ENCODE results near the gene CDK19. TPM values are rescaled to one million over a fixed set of nuclear protein-coding genes. Genes with fewer than 3 reads are reported as not detected.
"Not testable (repeated sequence)": the region's sequence is repeated elsewhere in the genome, so short reads cannot be mapped to it uniquely, and the experiment has no call there.

The CDK19 gene
- total RNA-seq, 1 experiment from 2014 or later: 18.1 TPM

- no peaks in the 10 kb centered on the region for H4K20me1 ChIP-seq (ENCODE audit: insufficient read depth, low read depth, low read length)
- H3K27ac ChIP-seq (ENCODE audit: low read length): no peak overlapping the region
- H3K9me2 ChIP-seq (replicated peaks; ENCODE audit: insufficient read depth, low read length): no peaks in the 10 kb centered on the region
- no peaks in the 10 kb centered on the region for H3K36me3 ChIP-seq (ENCODE audit: insufficient read depth, low read length)
- H3K9me3 ChIP-seq (ENCODE audit: low read length): no peaks in the 10 kb centered on the region
- no peak for DNase-seq
- no peak overlapping the region for H3K4me3 ChIP-seq (ENCODE audit: low read length)
- H3K27me3 ChIP-seq (ENCODE audit: low read length): no peaks in the 10 kb centered on the region
- H3K9ac ChIP-seq (ENCODE audit: low read length): no peak overlapping the region
- no peaks in the 10 kb centered on the region for H3K4me1 ChIP-seq (ENCODE audit: low read length)
- H2AFZ ChIP-seq (ENCODE audit: low read length): no peak overlapping the region
- H3K79me2 ChIP-seq (ENCODE audit: low read length): no peaks in the 10 kb centered on the region
- H3K4me2 ChIP-seq (ENCODE audit: low read depth, low read length, poor library complexity, severe bottlenecking): no peak overlapping the region
Measured at GRCh38 chr6:110728501-110728900, 86.8 kb downstream of the CDK19 start.

GRCh38 chr6:110723017-110723416, 92.3 kb downstream of the CDK19 start:
- Histone ChIP-seq H3K9me2 (replicated peaks; ENCODE audit: insufficient read depth, low read length) (no peaks in the 10 kb centered on the region), H3K4me1 (ENCODE audit: low read length) (no peaks in the 10 kb centered on the region), H3K27ac (ENCODE audit: low read length) (no peak overlapping the region), H3K27me3 (ENCODE audit: low read length) (no peaks in the 10 kb centered on the region), H3K9me3 (ENCODE audit: low read length) (no peaks in the 10 kb centered on the region), H3K4me3 (ENCODE audit: low read length) (no peak overlapping the region), H2AFZ (ENCODE audit: low read length) (no peak overlapping the region), H3K9ac (ENCODE audit: low read length) (no peak overlapping the region), H3K4me2 (ENCODE audit: low read depth, low read length, poor library complexity, severe bottlenecking) (no peak overlapping the region), H3K79me2 (ENCODE audit: low read length) (no peaks in the 10 kb centered on the region), H3K36me3 (ENCODE audit: insufficient read depth, low read length) (no peaks in the 10 kb centered on the region), H4K20me1 (ENCODE audit: insufficient read depth, low read depth, low read length) (no peaks in the 10 kb centered on the region)
- DNase-seq: no peak

GRCh38 chr6:110720066-110720465, 95.2 kb downstream of the CDK19 start:
- no peaks in the 10 kb centered on the region for H3K36me3 ChIP-seq (ENCODE audit: insufficient read depth, low read length)
- H2AFZ ChIP-seq (ENCODE audit: low read length): no peak overlapping the region
- H3K9me2 ChIP-seq (replicated peaks; ENCODE audit: insufficient read depth, low read length): no peaks in the 10 kb centered on the region
- no peak overlapping the region for H3K4me2 ChIP-seq (ENCODE audit: low read depth, low read length, poor library complexity, severe bottlenecking)
- no peaks in the 10 kb centered on the region for H3K4me1 ChIP-seq (ENCODE audit: low read length)
- H3K9me3 ChIP-seq (ENCODE audit: low read length): no peaks in the 10 kb centered on the region
- H3K27me3 ChIP-seq (ENCODE audit: low read length): no peaks in the 10 kb centered on the region
- no peak overlapping the region for H3K9ac ChIP-seq (ENCODE audit: low read length)
- DNase-seq: no peak
- no peaks in the 10 kb centered on the region for H3K79me2 ChIP-seq (ENCODE audit: low read length)
- no peaks in the 10 kb centered on the region for H4K20me1 ChIP-seq (ENCODE audit: insufficient read depth, low read depth, low read length)
- H3K27ac ChIP-seq (ENCODE audit: low read length): no peak overlapping the region
- no peak overlapping the region for H3K4me3 ChIP-seq (ENCODE audit: low read length)

GRCh38 chr6:110719601-110720000, 95.7 kb downstream of the CDK19 start:
- not testable (repeated sequence) for H3K9me2 ChIP-seq (replicated peaks; ENCODE audit: insufficient read depth, low read length); H3K27ac ChIP-seq (ENCODE audit: low read length); H3K9ac ChIP-seq (ENCODE audit: low read length); H3K27me3 ChIP-seq (ENCODE audit: low read length); DNase-seq; H3K4me3 ChIP-seq (ENCODE audit: low read length); H3K4me1 ChIP-seq (ENCODE audit: low read length); H3K4me2 ChIP-seq (ENCODE audit: low read depth, low read length, poor library complexity, severe bottlenecking); H3K9me3 ChIP-seq (ENCODE audit: low read length); H2AFZ ChIP-seq (ENCODE audit: low read length); H3K79me2 ChIP-seq (ENCODE audit: low read length); H3K36me3 ChIP-seq (ENCODE audit: insufficient read depth, low read length); H4K20me1 ChIP-seq (ENCODE audit: insufficient read depth, low read depth, low read length)

GRCh38 chr6:110714143-110714542, 101.1 kb downstream of the CDK19 start:
- Histone ChIP-seq H3K9ac (ENCODE audit: low read length) (no peak overlapping the region), H3K9me3 (ENCODE audit: low read length) (no peaks in the 10 kb centered on the region), H2AFZ (ENCODE audit: low read length) (no peak overlapping the region), H3K9me2 (replicated peaks; ENCODE audit: insufficient read depth, low read length) (no peaks in the 10 kb centered on the region), H3K4me1 (ENCODE audit: low read length) (no peaks in the 10 kb centered on the region), H3K4me2 (ENCODE audit: low read depth, low read length, poor library complexity, severe bottlenecking) (no peak overlapping the region), H3K36me3 (ENCODE audit: insufficient read depth, low read length) (no peaks in the 10 kb centered on the region), H3K27ac (ENCODE audit: low read length) (no peak overlapping the region), H3K79me2 (ENCODE audit: low read length) (no peaks in the 10 kb centered on the region), H3K4me3 (ENCODE audit: low read length) (no peak overlapping the region), H3K27me3 (ENCODE audit: low read length) (no peaks in the 10 kb centered on the region), H4K20me1 (ENCODE audit: insufficient read depth, low read depth, low read length) (no peaks in the 10 kb centered on the region)
- no peak for DNase-seq

- Histone ChIP-seq H3K27me3 (ENCODE audit: low read length) (no peaks in the 10 kb centered on the region), H3K79me2 (ENCODE audit: low read length) (no peaks in the 10 kb centered on the region), H3K4me1 (ENCODE audit: low read length) (no peaks in the 10 kb centered on the region), H3K4me3 (ENCODE audit: low read length) (no peak overlapping the region), H4K20me1 (ENCODE audit: insufficient read depth, low read depth, low read length) (0 out of 2 replicates have a peak, but pooled peaks cover 6% of the 10 kb centered on the region), H3K9ac (ENCODE audit: low read length) (no peak overlapping the region), H3K27ac (ENCODE audit: low read length) (no peak overlapping the region), H3K9me2 (replicated peaks; ENCODE audit: insufficient read depth, low read length) (no peaks in the 10 kb centered on the region), H2AFZ (ENCODE audit: low read length) (no peak overlapping the region), H3K4me2 (ENCODE audit: low read depth, low read length, poor library complexity, severe bottlenecking) (no peak overlapping the region), H3K36me3 (ENCODE audit: insufficient read depth, low read length) (no peaks in the 10 kb centered on the region), H3K9me3 (ENCODE audit: low read length) (no peaks in the 10 kb centered on the region)
- no peak for DNase-seq
Measured at GRCh38 chr6:110712238-110712637, 103.0 kb downstream of the CDK19 start.

- H3K79me2 ChIP-seq (ENCODE audit: low read length): no peaks in the 10 kb centered on the region
- H4K20me1 ChIP-seq (ENCODE audit: insufficient read depth, low read depth, low read length): 0 out of 2 replicates have a peak, but pooled peaks cover 6% of the 10 kb centered on the region
- H3K4me2 ChIP-seq (ENCODE audit: low read depth, low read length, poor library complexity, severe bottlenecking): no peak overlapping the region
Measured at GRCh38 chr6:110710115-110710514, 105.2 kb downstream of the CDK19 start.

GRCh38 chr6:110708295-110708950, 106.8 kb downstream of the CDK19 start:
- no peaks in the 10 kb centered on the region for H3K9me3 ChIP-seq (ENCODE audit: low read length)
- H3K27me3 ChIP-seq (ENCODE audit: low read length): no peaks in the 10 kb centered on the region
- H3K9me2 ChIP-seq (replicated peaks; ENCODE audit: insufficient read depth, low read length): no peaks in the 10 kb centered on the region
- H3K27ac ChIP-seq (ENCODE audit: low read length): no peak overlapping the region
- no peak for DNase-seq
- 0 out of 2 replicates have a peak, but pooled peaks cover 6% of the 10 kb centered on the region for H4K20me1 ChIP-seq (ENCODE audit: insufficient read depth, low read depth, low read length)
- no peak overlapping the region for H3K4me3 ChIP-seq (ENCODE audit: low read length)
- H2AFZ ChIP-seq (ENCODE audit: low read length): no peak overlapping the region
- no peaks in the 10 kb centered on the region for H3K4me1 ChIP-seq (ENCODE audit: low read length)
- no peak overlapping the region for H3K4me2 ChIP-seq (ENCODE audit: low read depth, low read length, poor library complexity, severe bottlenecking)
- no peaks in the 10 kb centered on the region for H3K36me3 ChIP-seq (ENCODE audit: insufficient read depth, low read length)
- H3K79me2 ChIP-seq (ENCODE audit: low read length): no peaks in the 10 kb centered on the region
- no peak overlapping the region for H3K9ac ChIP-seq (ENCODE audit: low read length)

More at GRCh38 chr6:110710115-110710514, 105.2 kb downstream of the CDK19 start:
- H3K4me3 ChIP-seq (ENCODE audit: low read length): no peak overlapping the region
- DNase-seq: no peak
- H3K9me2 ChIP-seq (replicated peaks; ENCODE audit: insufficient read depth, low read length): no peaks in the 10 kb centered on the region
- no peaks in the 10 kb centered on the region for H3K36me3 ChIP-seq (ENCODE audit: insufficient read depth, low read length)
- H3K27ac ChIP-seq (ENCODE audit: low read length): no peak overlapping the region
- no peak overlapping the region for H2AFZ ChIP-seq (ENCODE audit: low read length)
- no peak overlapping the region for H3K9ac ChIP-seq (ENCODE audit: low read length)
- no peaks in the 10 kb centered on the region for H3K9me3 ChIP-seq (ENCODE audit: low read length)
- H3K4me1 ChIP-seq (ENCODE audit: low read length): no peaks in the 10 kb centered on the region
- H3K27me3 ChIP-seq (ENCODE audit: low read length): no peaks in the 10 kb centered on the region
